K562 (cell line): ENCODE measurements around the gene IL17REL. TPM values are rescaled to one million over a fixed set of nuclear protein-coding genes. Genes with fewer than 3 reads are reported as not detected.

Experiments used
- ATAC-seq: fragments of 200-7000 bp; cut with Tn5 transposase; 3 replicates; pipeline ENCODE4 v1.9.1; 2020; ENCODE audit warnings: moderate library complexity
- BruUV-seq: library from RNA; stranded (reverse); fragments of 400-500 nt; replicated peaks from 2 replicates; lab custom pipeline; 2021; lab: Mats Ljungman, UMichigan
- CTCF ChIA-PET: fragments of 300-600 bp; formaldehyde crosslinking; extraction: SDS; loops from one replicate; lab custom pipeline; 2021; ENCODE audit warnings: low intra/inter-chr PET ratio; lab: Yijun Ruan, JAX
- POLR2A ChIA-PET: fragments of 300-600, 350-650 bp; sonication (Branson Sonifier 250); formaldehyde crosslinking; extraction: SDS; loops from one replicate; lab custom pipeline; 2021; ENCODE audit warnings: antibody characterized with exemption, inconsistent platforms; lab: Yijun Ruan, JAX
- DNase-seq, 4 experiments: peaks; one replicate each; pipeline versions ENCODE4 v3.0.0 to v3.0.0-alpha.2; 2011 to 2018; ENCODE audit warnings: low spot score in 3 of 4, mixed read lengths in 3 of 4; ENCODE audit errors: extremely low read depth in 1 of 4
- FAIRE-seq: peaks from 2 replicates; lab custom pipeline; 2011; peaks lifted over from hg19 to GRCh38; lab: Jason Lieb, UNC
- H2AFZ ChIP-seq: 2 replicates; pipeline ENCODE4 v1.6.0; 2011; ENCODE audit warnings: low read depth, low read length, control low read depth, inconsistent platforms
- H3K27ac ChIP-seq: fragments of 200-600 bp; 3 replicates; pipeline ENCODE4 v1.8.0; 2011; ENCODE audit warnings: low read depth, mild to moderate bottlenecking, control low read depth, inconsistent platforms, low read length, moderate library complexity, mixed read lengths; ENCODE audit errors: extremely low read depth
- H3K27me3 ChIP-seq, 2 experiments: fragments of 300-600 bp in 1 of 2; 2 replicates in 1 of 2; 3 replicates in 1 of 2; pipeline versions ENCODE4 v1.6.0 to v1.8.0; 2011; ENCODE audit warnings: inconsistent platforms in 2 of 2, low read length in 2 of 2, mild to moderate bottlenecking in 1 of 2, mixed read lengths in 1 of 2, moderate library complexity in 1 of 2; ENCODE audit not compliant: control insufficient read depth in 2 of 2, insufficient read depth in 2 of 2
- H3K36me3 ChIP-seq: fragments of 300-600 bp; 3 replicates; pipeline ENCODE4 v1.8.0; 2011; ENCODE audit warnings: mild to moderate bottlenecking, low read length, inconsistent platforms; ENCODE audit not compliant: control insufficient read depth, insufficient read depth
- H3K4me1 ChIP-seq, 2 experiments: fragments of 200-600 bp in 1 of 2; replicated peaks in 1 of 2; 2 replicates in 1 of 2; 3 replicates in 1 of 2; pipeline versions ENCODE4 v1.5.1 to v1.8.0; 2011; ENCODE audit warnings: inconsistent platforms in 2 of 2, low read length in 2 of 2, mild to moderate bottlenecking in 1 of 2, mixed read lengths in 1 of 2, moderate library complexity in 1 of 2; ENCODE audit not compliant: control insufficient read depth in 2 of 2, insufficient read depth in 2 of 2
- H3K4me2 ChIP-seq: 2 replicates; pipeline ENCODE4 v1.6.1; 2011; ENCODE audit warnings: low read length, control low read depth, inconsistent platforms, mixed read lengths; ENCODE audit not compliant: insufficient read depth
- H3K4me3 ChIP-seq: fragments of 200-600 bp; sonication (generic), shearing (Covaris generic); 2 replicates; pipeline ENCODE4 v1.5.1; 2016; ENCODE audit warnings: control low read depth, inconsistent platforms
- H3K79me2 ChIP-seq: fragments of 200-600 bp; 3 replicates; pipeline ENCODE4 v1.8.0; 2011; ENCODE audit warnings: low read length, inconsistent platforms; ENCODE audit not compliant: control insufficient read depth, insufficient read depth
- H3K9ac ChIP-seq, 2 experiments: 2 replicates each; pipeline versions ENCODE4 v1.6.0 to v1.6.1; 2011; ENCODE audit warnings: low read depth in 2 of 2, low read length in 2 of 2, control low read depth in 1 of 2, inconsistent platforms in 1 of 2, mild to moderate bottlenecking in 1 of 2, mixed read lengths in 1 of 2; ENCODE audit not compliant: insufficient read depth in 1 of 2
- H3K9me1 ChIP-seq: one replicate; pipeline ENCODE4 v1.6.0; 2011; ENCODE audit warnings: inconsistent platforms, mild to moderate bottlenecking, low read length, moderate library complexity; ENCODE audit not compliant: control insufficient read depth, insufficient read depth
- H3K9me3 ChIP-seq: replicated peaks from 2 replicates; pipeline ENCODE4 v1.5.1; 2011; ENCODE audit warnings: low read depth, low read length, inconsistent platforms; ENCODE audit not compliant: control insufficient read depth, insufficient read depth
- H4K20me1 ChIP-seq: replicated peaks from 2 replicates; pipeline ENCODE4 v1.6.1; 2011; ENCODE audit warnings: low read length, inconsistent platforms, mixed read lengths; ENCODE audit not compliant: control insufficient read depth, insufficient read depth
- SPI1 ChIP-seq: IDR thresholded peaks from 2 replicates; pipeline ENCODE4 v1.6.1; 2011; ENCODE audit warnings: low read depth, low read length, control low read depth, borderline replicate concordance
- ZNF24 ChIP-seq: fragments of 450-650 bp; IDR thresholded peaks from 2 replicates; pipeline ENCODE4 v1.6.1; 2016
- WGBS: fragments of 100-300 bp; shearing (Covaris generic); methylation state at CpG from one replicate; pipeline ENCODE4 v1.1.6; 2016; ENCODE audit warnings: low coverage, mixed read lengths; ENCODE audit not compliant: insufficient coverage; ENCODE audit errors: missing lambda C conversion rate; 5-methylcytosine and 5-hydroxymethylcytosine counted together
- in situ Hi-C: fragments of 300-500 bp; cut with MboI; formaldehyde crosslinking; loops from 4 replicates; pipeline ENCODE4 v1.15.0; 2018; ENCODE audit warnings: inconsistent platforms, mixed read lengths
- intact Hi-C: fragments of 100-400 bp; cut with micrococcal nuclease; formaldehyde crosslinking; loops from 2 replicates; pipeline ENCODE4 v1.14.2; 2022
- polyA plus RNA-seq, 8 experiments: library from polyadenylated mRNA; depleted of rRNA in 4 of 8; stranded (reverse) in 5 of 8; unstranded in 3 of 8; fragments of >200 nt; fragmentation: Nextera tagmentation in 2 of 8; fragmentation: Illumina TruSeq in 1 of 8; extraction: Ambion mirVana in 2 of 8; extraction: Trizol in 1 of 8; gene quantifications; 2 replicates each; pipeline versions ENCODE4 v1.2.1 to v1.2.3, GENCODE V29; 2011 to 2014; ENCODE audit warnings: inconsistent platforms in 1 of 8, missing spikeins in 1 of 8
- total RNA-seq, 7 experiments: library from RNA; depleted of rRNA in 6 of 7; stranded (reverse); fragments of >200 nt in 6 of 7; fragmentation: Illumina TruSeq in 2 of 7; extraction: Trizol in 2 of 7; gene quantifications; 2 replicates each; pipeline versions ENCODE4 v1.2.1 to v1.2.3, GENCODE V29; 2011 to 2021; ENCODE audit warnings: low replicate concordance in 1 of 7
- TF ChIP-seq, protein P1 (sequence below): fragments of 200-800 bp; sonication (Bioruptor generic); IDR thresholded peaks from 2 replicates; pipeline ENCODE4 v1.6.1; 2017; ENCODE audit warnings: missing genetic modification characterization, missing compliant biosample characterization
- TF ChIP-seq, protein P2 (sequence below): fragments of 200-400 bp; formaldehyde crosslinking; IDR thresholded peaks from 2 replicates; pipeline ENCODE4 v1.6.1; 2017; ENCODE audit warnings: mild to moderate bottlenecking, low read depth, low read length, moderate library complexity

Gene IL17REL
- total and polyA plus RNA-seq, 9 of the 15 experiments (the other 6 are each of a cell fraction or from before 2014, with no cell fraction given), result 0.05 to 0.42 (median 0.11) TPM; not detected in 4

DNA sequence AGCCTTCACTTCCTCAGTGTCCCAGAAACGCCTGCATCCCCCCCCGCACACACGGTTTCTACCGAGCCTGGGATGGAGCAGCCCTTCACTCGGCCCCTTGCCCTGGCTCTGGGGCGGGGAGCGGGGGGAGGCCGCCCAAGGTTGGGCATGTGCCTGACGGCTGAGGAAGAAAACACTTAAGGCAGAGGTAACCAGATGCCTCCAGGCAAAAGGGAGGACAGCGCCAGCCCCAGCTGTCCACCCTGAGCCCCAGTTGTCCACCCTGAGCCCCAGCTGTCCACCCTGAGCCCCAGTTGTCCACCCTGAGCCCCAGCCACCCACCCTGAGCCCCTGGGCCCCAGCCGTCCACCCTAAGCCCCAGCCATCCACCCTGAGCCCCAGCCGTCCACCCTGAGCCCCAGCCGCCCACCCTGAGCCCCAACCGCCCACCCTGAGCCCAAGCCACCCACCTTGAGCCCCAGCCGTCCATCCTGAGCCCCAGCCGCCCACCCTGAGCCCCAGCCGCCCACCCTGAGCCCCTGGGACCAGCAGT is 49.3 kb upstream of the IL17REL start:
- Histone ChIP-seq H3K27me3 (peaks cover 7 to 9% of the 10 kb centered on the region in 2 experiments; a peak in 4 of 5 replicates), H3K9me1 (no peaks in the 10 kb centered on the region), H3K4me3 (no peak overlapping the region), H3K79me2 (no peaks in the 10 kb centered on the region), H3K9me3 (no peaks in the 10 kb centered on the region), H2AFZ (no peak overlapping the region), H3K9ac (no peak overlapping the region; a peak in 1 of 4 replicates), H3K36me3 (no peaks in the 10 kb centered on the region), H3K4me1 (peaks cover 0 to 39% of the 10 kb centered on the region in 2 experiments; a peak in 4 of 5 replicates), H3K27ac (no peak overlapping the region), H4K20me1 (no peaks in the 10 kb centered on the region), H3K4me2 (no peak overlapping the region; the same call in 1 of the 2 replicates)
- in situ Hi-C loops (no loop called here), intact Hi-C loops (no loop called here)
- ChIA-PET CTCF (no interaction called here), POLR2A (no interaction called here)
- FAIRE-seq, result no peak
- DNase-seq, result peak in 1 of 4 experiments; percentile 20
- 10% methylated on average over 7 of the region's 17 CpGs for WGBS
- BruUV-seq, result no TSS peak
- ATAC-seq, result no peak
- TF ChIP-seq, protein P1, sequence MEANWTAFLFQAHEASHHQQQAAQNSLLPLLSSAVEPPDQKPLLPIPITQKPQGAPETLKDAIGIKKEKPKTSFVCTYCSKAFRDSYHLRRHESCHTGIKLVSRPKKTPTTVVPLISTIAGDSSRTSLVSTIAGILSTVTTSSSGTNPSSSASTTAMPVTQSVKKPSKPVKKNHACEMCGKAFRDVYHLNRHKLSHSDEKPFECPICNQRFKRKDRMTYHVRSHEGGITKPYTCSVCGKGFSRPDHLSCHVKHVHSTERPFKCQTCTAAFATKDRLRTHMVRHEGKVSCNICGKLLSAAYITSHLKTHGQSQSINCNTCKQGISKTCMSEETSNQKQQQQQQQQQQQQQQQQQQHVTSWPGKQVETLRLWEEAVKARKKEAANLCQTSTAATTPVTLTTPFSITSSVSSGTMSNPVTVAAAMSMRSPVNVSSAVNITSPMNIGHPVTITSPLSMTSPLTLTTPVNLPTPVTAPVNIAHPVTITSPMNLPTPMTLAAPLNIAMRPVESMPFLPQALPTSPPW (CRISPR knock-in tag), result peak; percentile 26; the same call in 1 of the 2 replicates
- TF ChIP-seq SPI1 (0 out of 2 replicates have a peak, but pooled peaks have one; percentile 1), ZNF24 (no peak)
- TF ChIP-seq, protein P2, sequence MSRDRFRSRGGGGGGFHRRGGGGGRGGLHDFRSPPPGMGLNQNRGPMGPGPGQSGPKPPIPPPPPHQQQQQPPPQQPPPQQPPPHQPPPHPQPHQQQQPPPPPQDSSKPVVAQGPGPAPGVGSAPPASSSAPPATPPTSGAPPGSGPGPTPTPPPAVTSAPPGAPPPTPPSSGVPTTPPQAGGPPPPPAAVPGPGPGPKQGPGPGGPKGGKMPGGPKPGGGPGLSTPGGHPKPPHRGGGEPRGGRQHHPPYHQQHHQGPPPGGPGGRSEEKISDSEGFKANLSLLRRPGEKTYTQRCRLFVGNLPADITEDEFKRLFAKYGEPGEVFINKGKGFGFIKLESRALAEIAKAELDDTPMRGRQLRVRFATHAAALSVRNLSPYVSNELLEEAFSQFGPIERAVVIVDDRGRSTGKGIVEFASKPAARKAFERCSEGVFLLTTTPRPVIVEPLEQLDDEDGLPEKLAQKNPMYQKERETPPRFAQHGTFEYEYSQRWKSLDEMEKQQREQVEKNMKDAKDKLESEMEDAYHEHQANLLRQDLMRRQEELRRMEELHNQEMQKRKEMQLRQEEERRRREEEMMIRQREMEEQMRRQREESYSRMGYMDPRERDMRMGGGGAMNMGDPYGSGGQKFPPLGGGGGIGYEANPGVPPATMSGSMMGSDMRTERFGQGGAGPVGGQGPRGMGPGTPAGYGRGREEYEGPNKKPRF, result no peak
